GM12864 (cell line): Measurements from ENCODE around the gene TPST1.

Experiments used
- DNase-seq: peaks from one replicate; pipeline ENCODE4 v3.0.0-alpha.2; 2011; ENCODE audit warnings: low read depth
- H3K4me3 ChIP-seq: 2 replicates; pipeline ENCODE4 v1.5.1; 2011; ENCODE audit warnings: mild to moderate bottlenecking, low read depth, low read length, control low read depth
- TF ChIP-seq, protein P1 (sequence below): IDR thresholded peaks from 2 replicates; pipeline ENCODE4 v1.5.1; 2011; ENCODE audit warnings: low read depth, mild to moderate bottlenecking, moderate library complexity, low read length, control low read depth, inconsistent platforms; ENCODE audit errors: missing control alignments

Gene TPST1

DNA sequence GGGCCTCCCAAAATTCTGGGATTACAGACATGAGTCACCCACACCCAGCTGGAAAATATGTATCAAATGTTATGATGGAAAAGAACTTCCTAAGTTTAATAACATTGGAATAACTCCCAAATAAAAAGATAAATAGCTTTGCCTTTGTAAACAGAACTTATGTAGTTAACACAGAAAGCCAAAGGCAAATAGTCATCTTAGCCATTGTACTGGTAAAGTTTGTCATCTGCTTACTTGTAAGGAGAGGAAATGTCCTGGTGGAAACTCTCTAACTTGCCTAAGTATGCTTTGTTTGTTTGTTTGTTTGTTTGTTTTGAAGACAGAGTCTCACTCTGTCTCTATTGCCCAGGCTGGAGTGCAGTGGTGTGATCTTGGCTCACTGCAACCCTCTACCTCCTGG, 23.8 kb upstream of the TPST1 start:
- no peak overlapping the region for H3K4me3 ChIP-seq
- DNase-seq: no peak
- TF ChIP-seq, protein P1, sequence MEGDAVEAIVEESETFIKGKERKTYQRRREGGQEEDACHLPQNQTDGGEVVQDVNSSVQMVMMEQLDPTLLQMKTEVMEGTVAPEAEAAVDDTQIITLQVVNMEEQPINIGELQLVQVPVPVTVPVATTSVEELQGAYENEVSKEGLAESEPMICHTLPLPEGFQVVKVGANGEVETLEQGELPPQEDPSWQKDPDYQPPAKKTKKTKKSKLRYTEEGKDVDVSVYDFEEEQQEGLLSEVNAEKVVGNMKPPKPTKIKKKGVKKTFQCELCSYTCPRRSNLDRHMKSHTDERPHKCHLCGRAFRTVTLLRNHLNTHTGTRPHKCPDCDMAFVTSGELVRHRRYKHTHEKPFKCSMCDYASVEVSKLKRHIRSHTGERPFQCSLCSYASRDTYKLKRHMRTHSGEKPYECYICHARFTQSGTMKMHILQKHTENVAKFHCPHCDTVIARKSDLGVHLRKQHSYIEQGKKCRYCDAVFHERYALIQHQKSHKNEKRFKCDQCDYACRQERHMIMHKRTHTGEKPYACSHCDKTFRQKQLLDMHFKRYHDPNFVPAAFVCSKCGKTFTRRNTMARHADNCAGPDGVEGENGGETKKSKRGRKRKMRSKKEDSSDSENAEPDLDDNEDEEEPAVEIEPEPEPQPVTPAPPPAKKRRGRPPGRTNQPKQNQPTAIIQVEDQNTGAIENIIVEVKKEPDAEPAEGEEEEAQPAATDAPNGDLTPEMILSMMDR: no peak

DNA sequence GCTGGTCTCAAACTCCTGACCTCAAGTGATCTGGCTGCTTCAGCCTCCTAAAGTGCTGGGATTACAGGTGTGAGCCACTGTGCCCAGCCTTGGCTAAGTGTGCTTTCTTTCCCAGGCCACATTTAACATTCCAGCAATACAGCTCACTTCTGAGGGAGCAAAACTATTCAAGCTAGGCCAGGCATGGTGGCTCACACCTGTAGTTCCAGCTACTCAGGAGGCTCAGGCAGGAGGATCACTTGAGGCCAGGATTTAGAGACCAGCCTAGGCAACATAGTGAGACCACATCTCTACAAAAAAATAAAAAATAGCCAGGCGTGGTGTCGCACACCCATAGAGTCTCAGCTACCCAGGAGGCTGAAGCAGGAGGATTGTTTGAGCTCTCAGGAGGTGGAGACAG, 23.3 kb upstream of the TPST1 start:
- no peak overlapping the region for H3K4me3 ChIP-seq
- no peak for DNase-seq
- TF ChIP-seq, protein P1: no peak

DNA sequence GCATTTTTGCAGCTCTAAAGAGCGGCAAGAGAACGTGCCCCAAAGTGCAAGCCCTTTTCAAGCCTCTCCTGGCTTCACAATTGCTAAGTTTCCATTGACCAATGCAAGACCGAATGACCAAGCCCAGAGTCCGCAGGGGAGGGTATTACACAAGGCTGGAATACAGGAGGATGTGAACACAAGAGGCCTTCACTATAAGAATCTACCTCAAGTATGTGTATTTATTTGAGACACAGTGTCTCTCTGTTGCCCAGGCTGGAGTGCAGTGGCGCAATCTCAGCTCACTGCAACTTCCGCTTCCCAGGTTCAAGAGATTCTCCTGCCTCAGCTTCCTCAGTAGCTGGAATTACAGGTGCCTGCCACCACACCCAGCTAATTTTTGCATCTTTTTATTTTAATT, 22.2 kb upstream of the TPST1 start:
- TF ChIP-seq, protein P1: no peak
- no peak for DNase-seq
- no peak overlapping the region for H3K4me3 ChIP-seq

DNA sequence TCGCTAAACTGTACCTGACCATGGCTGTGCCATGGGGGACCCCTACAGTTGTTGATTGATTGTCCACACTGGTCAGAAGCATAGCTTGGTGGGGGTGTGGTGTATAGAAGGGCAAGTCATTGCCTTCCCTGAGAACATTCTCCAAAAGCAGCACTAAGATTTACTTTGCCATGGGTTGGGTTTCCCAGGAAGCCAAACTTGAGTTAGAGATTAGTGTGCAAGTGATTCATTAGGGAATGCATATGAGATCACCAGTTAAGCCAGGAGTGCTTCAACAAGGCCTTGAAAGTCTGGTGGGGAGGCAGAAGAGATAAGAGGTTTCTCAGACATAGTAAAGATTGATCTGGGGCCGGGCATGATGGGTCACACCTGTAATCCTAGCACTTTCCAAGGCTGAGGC, 21.4 kb upstream of the TPST1 start:
- no peak overlapping the region for H3K4me3 ChIP-seq
- TF ChIP-seq, protein P1: no peak
- DNase-seq: no peak

DNA sequence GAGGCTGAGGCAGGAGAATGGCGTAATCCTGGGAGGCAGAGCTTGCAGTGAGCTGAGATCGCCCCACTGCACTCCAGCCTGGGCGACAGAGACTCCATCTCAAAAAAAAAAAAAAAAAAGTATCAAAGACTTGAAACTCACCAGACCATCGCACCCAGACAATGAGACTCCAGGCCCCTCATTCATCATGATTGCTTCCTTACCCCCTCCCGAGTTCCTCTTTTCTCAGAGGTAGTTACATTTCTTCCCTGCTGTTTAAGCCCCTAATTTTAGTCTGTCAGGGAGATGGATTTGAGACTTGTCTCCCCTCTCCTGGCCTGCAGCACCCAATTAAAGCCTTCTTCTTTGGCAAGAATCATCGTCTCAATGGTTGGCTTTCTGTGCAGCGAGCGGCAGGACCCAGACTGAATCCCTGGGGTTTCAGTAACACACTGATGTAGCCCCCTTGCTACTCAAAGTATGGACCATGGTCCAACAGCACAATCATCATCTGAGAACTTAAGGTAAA, 19.4 kb upstream of the TPST1 start:
- no peak overlapping the region for H3K4me3 ChIP-seq
- TF ChIP-seq, protein P1: no peak
- no peak for DNase-seq

DNA sequence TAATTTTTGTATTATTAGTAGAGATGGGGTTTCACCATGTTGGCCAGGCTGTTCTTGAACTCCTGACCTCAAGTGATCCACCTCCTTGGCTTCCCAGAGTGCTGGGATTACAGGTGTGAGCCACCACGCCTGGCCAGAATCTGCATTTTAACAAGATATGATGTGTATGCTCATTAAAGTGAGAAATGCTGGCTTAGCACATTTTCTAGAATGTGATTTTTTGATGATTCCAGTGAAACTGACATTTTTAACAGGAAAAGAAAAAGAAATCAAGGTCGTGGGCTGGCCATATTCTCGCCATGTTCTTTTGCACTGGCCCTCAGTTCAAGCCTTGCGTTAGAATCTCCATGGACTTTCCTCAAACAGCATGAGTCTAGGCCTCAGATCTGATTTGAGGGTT, 18.1 kb upstream of the TPST1 start:
- no peak overlapping the region for H3K4me3 ChIP-seq
- DNase-seq: no peak
- TF ChIP-seq, protein P1: no peak

DNA sequence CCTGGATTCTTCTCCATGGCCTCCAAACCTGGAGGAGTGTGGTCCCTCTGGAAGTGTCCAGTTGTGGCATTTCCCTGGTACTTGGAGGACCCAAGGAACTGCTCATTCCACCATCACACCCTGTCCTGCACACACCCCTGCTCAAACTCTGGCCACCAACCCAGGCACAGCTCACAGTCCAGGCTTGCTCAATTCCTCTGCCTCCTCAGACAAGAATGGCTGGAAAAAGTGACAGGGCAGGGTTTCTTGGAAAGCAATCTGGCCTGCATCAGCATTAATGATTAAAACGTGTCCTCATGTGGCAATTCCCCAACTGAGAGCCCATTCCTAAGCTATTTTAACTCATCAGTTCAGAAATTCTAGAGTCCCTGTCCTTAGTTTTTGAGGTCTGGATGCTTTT, 17.2 kb upstream of the TPST1 start:
- TF ChIP-seq, protein P1: no peak
- DNase-seq: no peak
- H3K4me3 ChIP-seq: no peak overlapping the region
